ENCODE data around the gene RANBP1.

Gene RANBP1

DNA sequence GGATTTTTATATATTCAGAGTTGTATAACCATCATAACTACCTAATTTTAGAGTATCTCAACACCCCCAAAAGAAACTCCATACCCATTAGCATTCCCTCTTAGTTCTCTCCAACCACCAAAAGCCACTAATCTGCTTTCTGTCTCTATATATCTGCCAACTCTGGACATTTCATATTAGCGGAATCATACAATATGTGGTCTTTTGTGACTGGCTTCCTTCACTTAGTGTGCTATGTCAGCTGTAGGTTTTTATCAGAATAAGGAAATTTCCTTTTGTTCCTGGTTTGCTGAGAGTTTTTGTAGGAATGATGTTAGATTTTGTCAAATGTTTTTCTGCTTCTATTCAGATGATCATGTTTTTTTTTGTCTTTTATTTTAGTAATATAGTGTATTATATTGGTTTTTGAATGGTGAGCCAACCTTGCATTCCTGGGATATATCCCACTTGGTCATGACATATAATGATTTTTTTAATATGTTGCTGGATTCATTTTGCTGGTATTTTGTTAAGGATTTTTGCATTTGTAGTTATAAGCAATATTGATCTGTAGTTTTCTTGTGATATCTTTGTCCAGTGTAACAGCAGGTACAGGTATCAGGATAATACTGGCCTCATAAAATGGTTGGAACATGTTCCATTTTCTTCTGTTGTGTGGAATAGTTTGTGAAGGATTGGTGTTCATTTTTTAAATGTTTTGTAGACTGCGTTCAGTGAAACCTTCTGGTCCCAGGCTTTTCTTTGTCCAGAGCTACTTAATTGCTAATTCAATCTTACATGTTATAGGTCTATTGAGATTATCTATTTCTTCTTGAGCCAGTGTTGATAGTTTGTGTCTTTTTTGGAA is 19.1 kb upstream of the RANBP1 start:
- H3K36me3 ChIP-seq (ENCODE audit: control insufficient read depth in 2 of 2, insufficient read depth in 2 of 2, low read length in 2 of 2), result peaks cover 76 to 78% of the 10 kb centered on the region in 2 donors

GRCh38 chr22:20099099-20099711 is 16.7 kb upstream of the RANBP1 start:
- Histone ChIP-seq H3K4me1 (ENCODE audit: control insufficient read depth in 2 of 2, insufficient read depth in 2 of 2, low read length in 2 of 2) (no peaks in the 10 kb centered on the region), H3K4me3 (ENCODE audit: low read length in 2 of 2) (no peak overlapping the region), H3K27ac (ENCODE audit: low read depth in 2 of 2, low read length in 2 of 2) (no peak overlapping the region), H3K27me3 (ENCODE audit: control insufficient read depth in 2 of 2, insufficient read depth in 2 of 2, low read length in 2 of 2) (no peaks in the 10 kb centered on the region), H3K9ac (ENCODE audit: low read depth in 1 of 2, low read length in 2 of 2) (no peak overlapping the region), H3K9me3 (ENCODE audit: control insufficient read depth in 2 of 2, low read length in 2 of 2) (no peaks in the 10 kb centered on the region), H3K36me3 (ENCODE audit: control insufficient read depth in 2 of 2, insufficient read depth in 2 of 2, low read length in 2 of 2) (peaks cover 58 to 67% of the 10 kb centered on the region in 2 donors)

More for the DNA sequence above, 19.1 kb upstream of the RANBP1 start:
- H3K9ac ChIP-seq (ENCODE audit: low read depth in 1 of 2, low read length in 2 of 2), result no peak overlapping the region
- no peaks in the 10 kb centered on the region for H3K27me3 ChIP-seq (ENCODE audit: control insufficient read depth in 2 of 2, insufficient read depth in 2 of 2, low read length in 2 of 2)
- H3K27ac ChIP-seq (ENCODE audit: low read depth in 2 of 2, low read length in 2 of 2), result no peak overlapping the region
- no peaks in the 10 kb centered on the region for H3K9me3 ChIP-seq (ENCODE audit: control insufficient read depth in 2 of 2, low read length in 2 of 2)
- no peak overlapping the region for H3K4me3 ChIP-seq (ENCODE audit: low read length in 2 of 2)
- H3K4me1 ChIP-seq (ENCODE audit: control insufficient read depth in 2 of 2, insufficient read depth in 2 of 2, low read length in 2 of 2), result no peaks in the 10 kb centered on the region

- H3K4me1 ChIP-seq (ENCODE audit: control insufficient read depth in 2 of 2, insufficient read depth in 2 of 2, low read length in 2 of 2), result no peaks in the 10 kb centered on the region
- no peaks in the 10 kb centered on the region for H3K27me3 ChIP-seq (ENCODE audit: control insufficient read depth in 2 of 2, insufficient read depth in 2 of 2, low read length in 2 of 2)
- H3K9me3 ChIP-seq (ENCODE audit: control insufficient read depth in 2 of 2, low read length in 2 of 2), result no peaks in the 10 kb centered on the region
- no peak overlapping the region for H3K4me3 ChIP-seq (ENCODE audit: low read length in 2 of 2)
- no peak overlapping the region for H3K9ac ChIP-seq (ENCODE audit: low read depth in 1 of 2, low read length in 2 of 2)
- peaks cover 46 to 67% of the 10 kb centered on the region in 2 donors for H3K36me3 ChIP-seq (ENCODE audit: control insufficient read depth in 2 of 2, insufficient read depth in 2 of 2, low read length in 2 of 2)
- H3K27ac ChIP-seq (ENCODE audit: low read depth in 2 of 2, low read length in 2 of 2), result no peak overlapping the region
These were observed 14.3 kb upstream of the RANBP1 start for GRCh38 chr22:20101638-20102037.

- Histone ChIP-seq H3K4me3 (ENCODE audit: low read length in 2 of 2) (no peak overlapping the region), H3K27ac (ENCODE audit: low read depth in 2 of 2, low read length in 2 of 2) (no peak overlapping the region), H3K9me3 (ENCODE audit: control insufficient read depth in 2 of 2, low read length in 2 of 2) (no peaks in the 10 kb centered on the region), H3K36me3 (ENCODE audit: control insufficient read depth in 2 of 2, insufficient read depth in 2 of 2, low read length in 2 of 2) (peaks cover 47 to 68% of the 10 kb centered on the region in 2 donors), H3K9ac (ENCODE audit: low read depth in 1 of 2, low read length in 2 of 2) (no peak overlapping the region), H3K27me3 (ENCODE audit: control insufficient read depth in 2 of 2, insufficient read depth in 2 of 2, low read length in 2 of 2) (no peaks in the 10 kb centered on the region), H3K4me1 (ENCODE audit: control insufficient read depth in 2 of 2, insufficient read depth in 2 of 2, low read length in 2 of 2) (no peaks in the 10 kb centered on the region)
These were observed 13.6 kb upstream of the RANBP1 start for GRCh38 chr22:20102203-20102780.

GRCh38 chr22:20105456-20106204 is 10.3 kb upstream of the RANBP1 start:
- peaks cover 50 to 69% of the 10 kb centered on the region in 2 donors for H3K36me3 ChIP-seq (ENCODE audit: control insufficient read depth in 2 of 2, insufficient read depth in 2 of 2, low read length in 2 of 2)
- H3K4me3 ChIP-seq (ENCODE audit: low read length in 2 of 2), result no peak overlapping the region
- no peaks in the 10 kb centered on the region for H3K4me1 ChIP-seq (ENCODE audit: control insufficient read depth in 2 of 2, insufficient read depth in 2 of 2, low read length in 2 of 2)
- H3K9ac ChIP-seq (ENCODE audit: low read depth in 1 of 2, low read length in 2 of 2), result no peak overlapping the region
- H3K27me3 ChIP-seq (ENCODE audit: control insufficient read depth in 2 of 2, insufficient read depth in 2 of 2, low read length in 2 of 2), result no peaks in the 10 kb centered on the region
- no peaks in the 10 kb centered on the region for H3K9me3 ChIP-seq (ENCODE audit: control insufficient read depth in 2 of 2, low read length in 2 of 2)
- H3K27ac ChIP-seq (ENCODE audit: low read depth in 2 of 2, low read length in 2 of 2), result no peak overlapping the region

DNA sequence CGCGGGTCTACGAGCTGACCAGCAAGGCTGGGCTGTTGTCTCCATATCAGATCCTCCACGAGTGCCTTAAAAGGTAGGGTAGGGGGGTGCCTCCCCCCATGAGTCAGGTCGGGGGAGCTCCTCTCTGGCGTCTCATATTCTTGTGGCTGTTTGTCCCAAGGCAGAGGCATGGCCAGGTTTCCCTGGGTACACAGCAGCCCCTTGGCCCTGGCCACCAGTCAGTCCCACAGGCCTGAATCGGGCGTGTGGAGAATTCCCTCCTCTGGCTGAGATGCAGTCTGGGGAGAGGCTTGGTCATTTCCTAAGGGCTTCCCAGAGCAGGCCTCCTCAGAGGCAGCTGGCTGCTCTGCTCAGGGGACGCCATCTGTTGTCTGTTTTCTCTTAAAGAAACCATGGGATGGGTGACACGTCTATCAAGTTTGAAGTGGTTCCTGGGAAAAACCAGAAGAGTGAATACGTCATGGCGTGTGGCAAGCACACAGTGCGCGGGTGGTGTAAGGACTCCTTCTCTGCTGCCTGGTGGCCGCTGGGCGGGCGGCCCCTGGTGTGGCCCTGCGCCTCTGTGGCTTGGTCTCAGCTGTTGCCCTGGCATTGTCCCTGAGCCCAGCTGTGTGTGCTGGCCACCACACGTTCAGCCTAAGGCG is 9.6 kb upstream of the RANBP1 start:
- peaks cover 48 to 75% of the 10 kb centered on the region in 2 donors for H3K36me3 ChIP-seq (ENCODE audit: control insufficient read depth in 2 of 2, insufficient read depth in 2 of 2, low read length in 2 of 2)
- no peak overlapping the region for H3K27ac ChIP-seq (ENCODE audit: low read depth in 2 of 2, low read length in 2 of 2)
- H3K4me3 ChIP-seq (ENCODE audit: low read length in 2 of 2), result no peak overlapping the region
- no peaks in the 10 kb centered on the region for H3K4me1 ChIP-seq (ENCODE audit: control insufficient read depth in 2 of 2, insufficient read depth in 2 of 2, low read length in 2 of 2)
- no peaks in the 10 kb centered on the region for H3K27me3 ChIP-seq (ENCODE audit: control insufficient read depth in 2 of 2, insufficient read depth in 2 of 2, low read length in 2 of 2)
- H3K9me3 ChIP-seq (ENCODE audit: control insufficient read depth in 2 of 2, low read length in 2 of 2), result no peaks in the 10 kb centered on the region
- no peak overlapping the region for H3K9ac ChIP-seq (ENCODE audit: low read depth in 1 of 2, low read length in 2 of 2)

DNA sequence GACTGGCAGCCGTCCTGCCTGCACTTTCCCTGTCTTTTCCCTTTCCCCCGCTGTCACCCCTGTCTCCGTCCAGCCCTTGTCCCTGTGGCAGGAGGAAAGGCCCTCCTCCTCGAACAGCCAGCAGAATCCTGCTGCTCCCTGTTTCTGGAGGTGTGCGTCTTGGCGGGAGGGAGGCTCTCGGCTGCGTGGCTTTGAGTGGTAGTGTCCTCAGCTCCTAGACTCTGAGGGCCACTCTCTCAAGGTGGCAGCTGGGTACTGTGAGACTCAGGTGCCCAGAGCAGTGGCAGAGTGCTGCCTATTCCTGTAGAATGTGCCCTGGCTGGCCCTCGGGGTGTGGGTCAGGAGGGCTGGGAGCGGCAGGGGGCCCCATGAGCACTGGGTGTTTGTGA is 9.1 kb upstream of the RANBP1 start:
- Histone ChIP-seq H3K4me1 (ENCODE audit: control insufficient read depth in 2 of 2, insufficient read depth in 2 of 2, low read length in 2 of 2) (no peaks in the 10 kb centered on the region), H3K27ac (ENCODE audit: low read depth in 2 of 2, low read length in 2 of 2) (no peak overlapping the region), H3K36me3 (ENCODE audit: control insufficient read depth in 2 of 2, insufficient read depth in 2 of 2, low read length in 2 of 2) (peaks cover 48 to 77% of the 10 kb centered on the region in 2 donors)

GRCh38 chr22:20107471-20107901 is 8.4 kb upstream of the RANBP1 start:
- Histone ChIP-seq H3K27ac (ENCODE audit: low read depth in 2 of 2, low read length in 2 of 2) (no peak overlapping the region), H3K9ac (ENCODE audit: low read depth in 1 of 2, low read length in 2 of 2) (no peak overlapping the region), H3K4me1 (ENCODE audit: control insufficient read depth in 2 of 2, insufficient read depth in 2 of 2, low read length in 2 of 2) (peaks cover 0 to 4% of the 10 kb centered on the region in 2 donors), H3K4me3 (ENCODE audit: low read length in 2 of 2) (no peak overlapping the region), H3K36me3 (ENCODE audit: control insufficient read depth in 2 of 2, insufficient read depth in 2 of 2, low read length in 2 of 2) (peaks cover 53 to 77% of the 10 kb centered on the region in 2 donors), H3K27me3 (ENCODE audit: control insufficient read depth in 2 of 2, insufficient read depth in 2 of 2, low read length in 2 of 2) (no peaks in the 10 kb centered on the region), H3K9me3 (ENCODE audit: control insufficient read depth in 2 of 2, low read length in 2 of 2) (no peaks in the 10 kb centered on the region)

More for the DNA sequence above, 9.1 kb upstream of the RANBP1 start:
- Histone ChIP-seq H3K27me3 (ENCODE audit: control insufficient read depth in 2 of 2, insufficient read depth in 2 of 2, low read length in 2 of 2) (no peaks in the 10 kb centered on the region), H3K9me3 (ENCODE audit: control insufficient read depth in 2 of 2, low read length in 2 of 2) (no peaks in the 10 kb centered on the region), H3K4me3 (ENCODE audit: low read length in 2 of 2) (no peak overlapping the region), H3K9ac (ENCODE audit: low read depth in 1 of 2, low read length in 2 of 2) (no peak overlapping the region)

GRCh38 chr22:20107951-20108756 is 7.8 kb upstream of the RANBP1 start:
- no peaks in the 10 kb centered on the region for H3K9me3 ChIP-seq (ENCODE audit: control insufficient read depth in 2 of 2, low read length in 2 of 2)
- no peak overlapping the region for H3K27ac ChIP-seq (ENCODE audit: low read depth in 2 of 2, low read length in 2 of 2)
- H3K27me3 ChIP-seq (ENCODE audit: control insufficient read depth in 2 of 2, insufficient read depth in 2 of 2, low read length in 2 of 2), result no peaks in the 10 kb centered on the region
- peaks cover 53 to 82% of the 10 kb centered on the region in 2 donors for H3K36me3 ChIP-seq (ENCODE audit: control insufficient read depth in 2 of 2, insufficient read depth in 2 of 2, low read length in 2 of 2)
- H3K9ac ChIP-seq (ENCODE audit: low read depth in 1 of 2, low read length in 2 of 2), result no peak overlapping the region
- no peak overlapping the region for H3K4me3 ChIP-seq (ENCODE audit: low read length in 2 of 2)
- peaks cover 0 to 4% of the 10 kb centered on the region in 2 donors for H3K4me1 ChIP-seq (ENCODE audit: control insufficient read depth in 2 of 2, insufficient read depth in 2 of 2, low read length in 2 of 2)
